GM20000 (cell line): Measurements from ENCODE around the gene TMEFF1.

ENCODE experiments used
- DNase-seq: peaks from one replicate; pipeline ENCODE4 v3.0.0; 2012; ENCODE audit warnings: low spot score
- CTCF ChIP-seq: IDR thresholded peaks from 2 replicates; pipeline ENCODE4 v1.5.1; 2012; ENCODE audit warnings: mild to moderate bottlenecking, control low read depth; ENCODE audit errors: extremely low read depth, missing control alignments

Gene TMEFF1

DNA sequence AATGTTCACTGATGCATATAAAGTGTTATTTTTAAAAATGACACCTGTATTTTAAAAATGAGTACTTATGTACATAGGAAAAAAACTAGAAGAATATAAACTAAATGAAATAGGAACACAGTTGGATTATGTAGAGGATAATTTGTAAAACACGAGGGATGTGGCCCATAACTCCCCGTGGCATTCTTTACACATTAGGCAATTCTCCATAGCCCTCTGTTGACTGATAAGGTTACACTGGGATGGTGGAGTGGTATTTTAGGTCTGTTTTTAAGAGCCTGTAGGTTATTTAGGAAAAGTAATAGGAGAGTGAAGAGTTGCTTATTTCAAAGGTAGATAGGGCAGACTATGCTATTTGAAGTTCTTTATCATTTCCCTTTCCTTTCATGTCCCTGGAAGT lies 106.7 kb downstream of the TMEFF1 start:
- TF ChIP-seq CTCF, result no peak
- DNase-seq, result no peak

DNA sequence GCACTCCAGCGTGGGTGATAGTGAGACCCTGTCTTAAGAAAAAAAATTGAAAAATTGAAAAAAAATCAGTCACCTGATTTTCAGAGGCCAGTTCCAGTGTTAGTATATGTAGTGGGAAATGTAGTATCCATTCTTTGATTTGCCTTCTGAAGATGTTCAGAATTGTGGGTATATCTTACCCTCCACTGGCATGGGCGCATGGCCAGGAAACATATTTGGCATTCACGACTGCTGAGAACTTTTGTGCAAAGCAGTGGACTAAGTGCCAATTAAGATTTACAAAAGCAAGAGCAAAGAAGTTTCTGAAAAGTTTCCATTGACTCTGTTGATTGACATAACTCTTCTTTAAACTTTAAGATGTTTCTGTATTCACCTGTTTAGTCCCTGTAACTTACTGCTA lies 107.3 kb downstream of the TMEFF1 start:
- TF ChIP-seq CTCF, result no peak
- DNase-seq, result no peak

DNA sequence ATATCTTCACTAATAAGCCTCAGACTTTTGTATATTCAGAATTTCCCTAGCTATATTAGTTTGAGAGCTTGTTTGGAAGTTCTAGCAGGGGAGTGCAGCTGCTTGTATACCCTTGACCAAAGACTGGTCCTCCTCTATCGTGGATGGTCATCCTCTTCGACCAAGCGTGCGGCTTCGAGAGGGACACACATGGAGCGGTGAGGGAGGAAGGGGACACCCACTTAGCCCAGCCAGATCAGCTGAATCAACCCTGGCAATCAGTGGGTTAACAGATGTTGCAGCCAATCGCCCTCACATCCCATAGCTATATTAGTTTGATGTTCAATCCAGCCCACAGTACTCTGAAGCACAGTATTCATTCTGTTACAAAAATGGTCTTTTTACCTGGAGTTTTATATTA lies 108.1 kb downstream of the TMEFF1 start:
- TF ChIP-seq CTCF, result no peak

DNA sequence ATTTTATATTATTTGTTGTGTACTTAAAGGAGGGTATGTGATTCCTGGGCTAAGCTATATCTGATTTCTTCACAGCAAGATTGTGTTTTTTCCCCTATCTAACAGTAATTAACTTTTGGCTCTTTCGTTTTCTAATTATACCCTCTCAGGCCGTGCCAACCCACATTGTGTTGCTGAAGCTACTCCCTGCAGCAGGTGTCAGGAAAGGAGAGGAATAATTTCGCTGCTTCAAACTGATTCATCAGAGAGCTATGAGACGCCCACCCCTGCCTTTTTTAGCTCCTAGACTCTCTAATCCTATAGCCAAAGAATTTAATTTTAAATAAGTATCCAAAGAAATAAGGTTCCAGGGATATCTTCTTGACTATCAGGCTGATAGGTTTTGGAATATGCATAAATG lies 108.7 kb downstream of the TMEFF1 start:
- DNase-seq, result no peak
- no peak for TF ChIP-seq CTCF

More for the DNA sequence above, 108.1 kb downstream of the TMEFF1 start:
- DNase-seq, result no peak

- TF ChIP-seq CTCF, result no peak
- no peak for DNase-seq
Observed at GRCh38 chr9:100583014-100583802, 110.3 kb downstream of the TMEFF1 start.

DNA sequence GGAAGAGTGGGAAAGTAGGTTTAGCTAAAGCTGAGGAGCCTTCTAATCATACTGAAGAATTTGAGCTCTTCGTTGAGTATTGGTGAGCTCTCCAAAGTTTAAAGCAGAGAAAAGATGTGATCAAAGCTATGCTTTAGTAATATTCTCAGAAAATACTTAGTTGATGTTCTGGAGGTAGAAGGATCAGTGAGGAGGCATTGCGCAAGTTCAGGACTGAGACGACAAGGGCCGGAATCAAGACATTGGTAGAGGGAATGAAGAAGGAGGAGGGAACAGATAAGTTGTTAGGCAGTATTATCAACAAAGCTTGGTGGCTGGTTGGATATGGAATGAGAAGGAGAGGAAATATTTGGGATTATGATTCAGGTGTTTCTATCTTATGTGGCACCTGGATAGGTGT lies 112.0 kb downstream of the TMEFF1 start:
- no peak for DNase-seq
- TF ChIP-seq CTCF, result no peak

- DNase-seq, result no peak
- no peak for TF ChIP-seq CTCF
Observed at GRCh38 chr9:100586093-100586492, 113.1 kb downstream of the TMEFF1 start.
